ENCODE results near the gene SHB. TPM values are rescaled to one million over a fixed set of nuclear protein-coding genes. Genes with fewer than 3 reads are reported as not detected.
"Not testable (repeated sequence)": the region's sequence is repeated elsewhere in the genome, so short reads cannot be mapped to it uniquely, and the experiment has no call there.

The SHB gene
- total RNA-seq, 1 donor from 2014 or later, result 14.2 TPM

DNA sequence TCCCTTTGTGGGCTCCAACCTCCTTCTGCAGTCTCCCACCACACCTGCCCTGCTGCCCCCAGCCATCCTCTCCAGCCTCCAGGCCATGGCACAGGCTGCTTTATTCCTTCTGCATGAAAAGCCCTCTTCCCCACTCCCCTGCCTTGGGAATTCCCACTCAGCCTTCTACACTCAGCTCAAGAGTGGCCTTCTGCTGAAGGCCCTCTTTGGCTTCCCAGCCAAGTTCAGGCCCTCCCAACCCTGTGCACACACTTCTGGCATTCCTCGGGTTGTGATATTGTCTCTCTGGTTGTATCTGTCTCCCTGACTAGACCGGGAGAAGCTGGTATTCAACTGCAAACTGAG, 5.7 kb downstream of the SHB start:
- no peak for DNase-seq

DNA sequence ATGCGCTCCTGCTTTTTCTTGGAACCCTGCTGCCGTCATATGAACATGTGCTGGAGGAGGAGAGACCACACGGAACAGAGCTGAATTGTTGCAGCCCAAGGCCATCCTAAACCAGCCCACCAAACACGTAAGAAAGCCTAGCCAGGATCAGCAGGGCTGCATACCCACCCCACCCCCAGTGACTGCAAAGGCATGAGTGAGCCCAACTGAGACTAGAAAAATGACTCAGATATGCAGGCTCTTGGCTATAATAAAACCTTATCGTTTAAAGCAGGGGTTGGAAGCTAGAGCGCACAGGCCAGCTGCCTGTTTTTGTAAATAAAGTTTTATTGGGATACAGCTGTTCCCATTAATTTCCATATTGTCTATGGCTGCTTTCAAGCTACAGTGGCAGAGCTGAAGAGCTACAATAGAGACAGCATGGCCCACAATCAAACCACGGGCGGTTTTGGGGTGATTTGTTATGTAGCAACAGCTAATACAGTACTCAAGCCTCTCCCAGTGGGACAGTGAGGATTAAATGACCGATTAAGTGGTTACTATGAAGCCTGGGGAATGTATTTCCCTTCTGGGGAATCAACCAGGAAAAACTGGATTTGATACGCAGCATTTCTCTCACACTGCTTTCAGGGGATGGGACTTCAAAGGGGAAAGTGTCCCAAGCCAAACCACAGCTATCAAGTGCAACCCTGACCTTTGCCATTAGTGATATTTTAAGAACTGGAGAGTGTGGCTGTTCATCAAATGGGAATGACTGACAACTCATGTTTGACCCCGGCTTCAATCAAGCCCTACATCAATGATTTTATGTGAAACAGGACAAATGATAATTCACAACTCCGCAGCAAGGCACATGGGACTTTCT, 6.3 kb downstream of the SHB start:
- DNase-seq, result no peak

DNA sequence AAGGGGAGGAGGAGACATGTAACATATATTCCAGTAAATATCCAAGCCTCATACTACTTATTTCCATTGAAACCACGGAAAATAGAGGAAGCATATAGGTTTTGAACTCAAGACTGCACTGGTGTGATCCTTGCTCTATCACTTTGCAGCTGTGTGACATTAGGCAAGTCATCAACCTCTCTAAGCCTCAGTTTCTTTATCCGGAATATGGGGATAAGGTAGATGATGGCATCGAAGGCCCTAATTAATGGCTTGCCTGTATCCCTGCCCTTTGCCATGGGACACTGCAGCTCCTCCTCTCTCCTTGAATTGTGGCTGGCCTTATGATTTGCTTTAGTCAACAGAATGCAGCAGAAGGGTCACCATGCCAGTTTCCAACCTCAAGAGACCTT, 6.9 kb downstream of the SHB start:
- DNase-seq, result no peak

DNA sequence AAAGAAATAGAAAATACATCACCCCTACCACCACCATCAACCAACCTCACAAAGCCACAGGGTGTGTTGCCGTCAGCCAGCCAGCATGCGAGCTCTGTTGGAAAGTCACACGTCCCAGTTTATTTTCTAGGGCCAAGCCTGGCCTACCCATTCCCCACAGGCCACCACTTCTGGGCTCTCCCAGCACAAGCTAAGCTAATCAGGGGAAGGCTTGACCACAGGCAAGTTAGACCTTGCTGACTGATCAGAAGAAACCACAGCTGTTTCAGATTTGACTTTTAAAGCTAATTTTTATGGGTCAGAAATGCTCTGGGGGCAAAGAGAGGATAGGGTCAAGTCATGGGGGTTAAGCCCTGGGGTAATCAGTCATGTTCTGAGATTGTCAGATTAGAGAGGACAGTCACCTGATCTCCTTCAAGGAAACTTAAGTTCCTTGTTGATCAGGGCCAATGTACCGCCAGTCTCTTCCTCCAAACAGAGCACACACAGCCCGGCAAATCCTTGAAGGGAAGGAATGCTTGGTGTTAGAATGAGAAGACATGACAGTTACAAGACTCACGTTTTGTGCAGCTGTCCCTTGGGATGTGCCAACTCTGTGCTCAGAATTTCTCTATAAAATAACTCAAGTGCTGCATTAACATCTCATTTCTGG, 7.6 kb downstream of the SHB start:
- no peak for DNase-seq

DNA sequence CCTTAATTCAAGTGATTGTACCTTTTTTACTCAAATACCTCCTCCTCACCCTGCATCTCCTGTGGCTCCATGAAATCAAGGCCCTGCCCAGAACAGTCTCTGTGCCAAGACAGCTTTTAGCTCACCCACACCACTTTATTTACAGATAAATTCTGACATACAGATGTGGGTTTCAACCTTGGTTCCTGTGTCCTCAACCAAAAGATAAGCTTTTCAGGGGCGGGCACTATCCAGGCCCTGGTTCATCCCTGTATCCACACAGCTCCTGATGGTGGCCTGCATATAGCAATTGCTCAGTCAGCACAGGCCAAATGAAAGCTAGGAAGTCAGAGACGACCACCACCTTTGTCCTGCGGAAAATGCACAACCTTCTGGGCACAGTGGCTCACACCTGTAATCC, 8.3 kb downstream of the SHB start:
- no peak for DNase-seq

DNA sequence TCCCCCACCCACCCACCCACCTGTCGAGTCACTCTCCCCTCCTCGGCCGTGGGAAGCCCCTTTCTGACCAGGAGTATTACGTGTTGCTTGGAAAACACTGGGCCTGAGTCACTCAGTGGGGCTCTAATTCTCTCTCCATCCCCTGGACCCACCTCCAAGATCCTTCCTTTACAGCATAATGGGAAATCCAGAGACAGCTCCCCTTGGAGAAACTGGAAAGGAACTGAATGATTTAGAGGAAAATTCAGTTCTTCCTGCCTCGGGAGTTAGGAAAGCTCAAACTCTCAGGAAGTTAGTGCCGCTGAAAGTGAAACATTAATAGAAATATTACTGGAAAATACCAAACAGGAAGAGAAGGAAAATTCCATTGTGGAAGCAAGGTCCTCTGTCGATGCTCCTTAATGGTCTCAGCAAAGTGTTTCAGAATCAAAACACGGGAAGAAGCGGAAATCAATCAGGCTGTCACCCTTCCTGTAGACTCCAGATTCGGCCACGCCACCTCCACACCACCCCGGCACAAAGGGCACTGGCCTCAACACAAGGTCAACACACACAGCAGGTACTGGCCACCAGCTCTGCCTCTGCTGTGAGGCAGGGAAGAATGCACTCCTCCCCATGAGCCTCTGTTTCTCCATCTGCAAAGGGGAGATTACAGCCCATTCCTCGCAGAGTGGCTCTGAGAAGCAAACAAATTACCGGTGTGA, 9.6 kb downstream of the SHB start:
- DNase-seq, result no peak

DNA sequence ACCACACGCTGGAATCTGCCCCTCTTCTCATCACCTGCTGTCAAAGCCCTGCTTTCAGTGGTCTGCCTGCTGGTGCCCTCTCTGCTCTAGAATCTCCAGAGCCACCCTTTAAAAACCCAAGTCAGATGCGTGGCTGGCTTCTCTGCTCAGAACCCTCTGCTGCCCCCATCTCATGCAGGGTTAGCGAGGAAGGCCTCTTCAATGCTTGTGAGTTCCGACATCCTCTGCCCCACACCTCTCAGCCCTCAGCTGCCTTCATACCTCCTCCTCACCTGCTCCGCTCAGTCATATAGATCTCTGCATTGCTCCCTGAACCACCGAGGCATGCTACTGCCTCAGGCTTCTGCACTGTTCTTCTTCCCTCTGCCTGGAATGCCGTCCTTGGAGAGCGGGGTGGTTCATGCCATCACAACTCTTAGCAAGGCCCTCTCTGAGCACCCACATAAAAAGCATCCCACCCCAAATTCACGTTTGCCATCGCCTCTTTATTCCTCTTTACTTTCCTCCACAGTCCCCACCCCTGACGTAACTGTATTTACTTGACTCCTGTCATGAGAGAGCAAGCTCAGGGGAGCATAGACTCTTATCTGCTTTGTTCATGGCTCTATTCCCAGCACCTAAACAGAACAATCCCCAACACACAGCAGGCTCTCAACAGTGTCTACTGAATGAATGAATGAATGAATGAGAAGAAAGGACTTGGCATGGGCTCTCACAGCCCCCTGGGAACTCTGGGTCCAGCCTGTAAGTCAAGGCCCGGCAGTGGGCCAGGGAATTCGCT, 10.4 kb downstream of the SHB start:
- DNase-seq, result no peak

DNA sequence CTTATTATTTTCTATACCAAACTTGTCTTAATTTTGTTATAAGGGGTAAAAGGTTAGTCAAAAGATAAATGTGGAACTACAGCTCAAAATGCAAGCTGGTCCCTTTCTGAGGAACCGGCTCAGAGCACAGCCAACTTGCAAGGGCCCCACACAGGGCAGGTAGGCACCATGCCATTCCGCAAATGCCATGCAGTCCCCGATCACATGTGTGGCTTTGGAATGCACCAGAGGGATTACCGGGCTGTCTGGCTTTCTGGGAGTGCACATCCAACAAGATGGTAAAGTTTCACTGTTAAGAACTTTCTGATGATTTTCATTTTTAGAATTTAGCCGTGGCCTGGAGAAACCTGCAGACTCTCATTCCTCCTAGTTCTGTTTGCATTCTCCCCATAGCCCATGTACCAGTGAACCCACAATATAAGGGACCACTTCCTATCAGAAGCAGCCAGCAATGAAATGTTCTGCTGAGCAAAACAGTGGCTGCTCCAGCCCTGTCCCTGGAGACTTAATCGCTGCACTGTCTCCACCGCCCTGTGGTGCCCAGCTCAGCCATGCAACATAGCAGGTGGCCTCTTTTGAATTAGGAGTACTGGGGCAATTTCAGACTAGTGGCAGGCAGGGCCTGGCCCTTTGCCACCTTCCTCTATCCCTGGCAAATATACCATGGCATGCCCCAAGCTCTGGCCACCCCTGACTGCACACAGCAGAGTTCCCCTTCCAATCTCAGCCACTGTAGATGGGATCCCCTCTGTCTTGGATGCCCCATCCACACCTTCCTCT, 11.4 kb downstream of the SHB start:
- no peak for DNase-seq

DNA sequence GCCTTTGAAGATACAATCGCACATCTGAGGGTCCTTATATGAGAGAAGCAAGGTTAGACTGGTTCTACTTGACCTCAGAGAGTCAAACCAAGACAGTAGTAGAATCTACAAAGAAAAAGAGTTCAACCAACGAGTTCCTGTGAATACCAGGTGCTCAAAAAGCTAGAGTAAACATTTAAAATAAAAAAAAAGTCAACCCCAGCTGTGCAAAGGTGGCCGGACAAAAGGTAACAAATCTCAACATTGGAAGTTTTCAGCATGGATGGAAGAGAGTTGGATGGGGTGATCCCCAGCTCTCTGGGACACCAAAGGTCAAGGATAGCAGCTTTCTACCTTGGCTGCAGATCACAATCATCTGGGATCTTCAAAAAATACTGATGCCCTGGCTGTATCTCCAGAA, 14.4 kb downstream of the SHB start:
- no peak for DNase-seq

DNA sequence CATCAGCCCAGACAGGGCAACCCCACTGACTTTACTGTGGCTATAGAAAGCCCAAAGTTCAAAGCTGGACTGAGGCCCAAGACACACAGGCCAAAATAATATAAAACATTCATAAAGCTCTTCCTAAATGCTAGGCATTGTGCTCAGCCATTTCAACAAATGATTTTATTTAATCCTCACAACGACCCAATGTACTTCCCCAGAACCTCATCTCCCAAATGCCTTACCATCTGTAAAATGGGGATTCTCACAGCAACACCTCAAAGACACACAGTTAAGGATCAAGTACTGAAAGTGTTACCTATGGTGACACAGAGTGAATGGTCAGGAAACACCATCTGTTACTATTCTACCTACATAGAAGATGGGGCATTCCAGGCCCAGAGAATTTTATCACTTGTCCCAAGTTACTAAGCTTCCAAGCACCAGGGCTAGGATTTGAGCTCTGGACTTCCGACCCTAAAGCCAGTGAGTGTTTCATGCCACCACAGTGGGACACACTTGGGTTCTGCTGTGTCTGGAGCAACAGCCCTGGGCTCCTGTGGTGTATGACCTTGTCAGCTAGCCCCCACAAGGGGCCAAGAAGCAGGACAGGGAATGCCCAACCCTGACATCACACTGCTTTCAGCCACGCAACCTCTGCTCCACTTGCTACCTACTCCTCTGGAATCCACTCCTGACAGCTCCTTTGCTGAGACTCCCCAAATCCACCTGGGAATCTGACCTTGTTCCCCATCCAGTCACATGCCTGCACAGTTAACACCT, 15.1 kb downstream of the SHB start:
- DNase-seq, result no peak

DNA sequence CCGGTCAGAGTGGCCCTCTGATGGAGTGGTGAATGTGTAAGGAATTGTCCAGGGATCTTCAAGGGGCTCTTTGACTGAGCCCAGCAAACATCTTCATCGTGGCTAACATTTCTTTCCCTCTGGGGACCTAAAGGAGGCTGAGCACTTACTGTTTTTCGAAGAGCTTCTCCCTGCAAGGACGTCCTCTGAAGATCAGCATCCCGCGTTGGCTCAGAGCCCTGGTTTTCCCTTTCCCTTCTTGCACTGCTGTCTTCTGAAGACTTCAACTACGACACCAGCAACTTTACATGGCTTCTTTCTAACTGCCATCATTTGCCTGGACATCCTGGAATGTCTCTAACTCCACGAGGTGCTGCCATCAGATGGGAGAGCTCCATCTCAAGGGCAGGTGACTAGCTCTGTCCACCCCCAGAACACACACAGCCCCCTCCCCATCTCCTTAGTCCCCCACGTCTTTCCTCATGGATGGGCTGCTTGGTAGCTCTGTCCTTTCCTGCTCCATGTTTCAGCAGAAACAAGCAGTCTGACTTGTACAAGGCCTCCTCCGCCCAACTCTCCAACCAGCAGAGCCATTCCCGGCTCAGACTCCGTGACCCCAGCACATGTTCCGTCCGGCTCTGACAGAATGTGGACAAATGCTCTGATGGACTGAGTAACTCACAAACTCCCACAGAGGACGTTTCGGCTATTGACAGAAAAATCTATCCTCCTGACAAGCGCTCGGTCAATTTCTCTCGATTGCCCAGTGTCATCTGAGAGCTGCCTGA, 17.1 kb downstream of the SHB start:
- no peak for DNase-seq

DNA sequence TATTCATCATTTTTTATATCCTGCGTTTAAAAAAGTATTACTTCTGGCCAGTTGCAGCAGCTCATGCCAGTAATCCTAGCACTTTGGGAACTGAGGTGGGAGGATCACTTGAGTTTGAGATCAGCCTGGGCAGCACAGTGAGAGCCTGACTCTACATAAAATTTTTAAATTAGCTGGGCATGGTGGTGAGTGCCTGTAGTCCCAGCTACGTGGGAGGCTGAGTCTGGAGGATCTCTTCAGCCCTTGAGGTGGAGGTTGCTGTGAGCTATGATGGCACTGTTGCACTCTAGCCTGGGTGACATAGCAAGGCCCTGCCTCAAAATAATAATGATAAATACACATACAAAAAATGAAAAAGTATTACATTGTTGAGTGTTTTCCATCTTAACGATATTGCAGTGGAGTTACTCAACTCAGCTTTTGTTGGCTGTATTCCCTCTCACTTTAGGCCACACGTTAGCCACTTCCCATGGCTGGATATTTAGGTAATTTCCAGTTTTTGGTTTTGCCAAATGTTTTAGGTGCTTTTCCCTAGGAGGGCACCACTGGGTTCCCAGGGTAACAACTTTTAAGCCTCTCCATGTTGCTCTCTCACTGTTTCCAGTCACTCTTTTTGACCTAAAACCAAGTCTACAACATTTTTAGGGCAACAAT, 20.6 kb downstream of the SHB start:
- no peak for DNase-seq

DNA sequence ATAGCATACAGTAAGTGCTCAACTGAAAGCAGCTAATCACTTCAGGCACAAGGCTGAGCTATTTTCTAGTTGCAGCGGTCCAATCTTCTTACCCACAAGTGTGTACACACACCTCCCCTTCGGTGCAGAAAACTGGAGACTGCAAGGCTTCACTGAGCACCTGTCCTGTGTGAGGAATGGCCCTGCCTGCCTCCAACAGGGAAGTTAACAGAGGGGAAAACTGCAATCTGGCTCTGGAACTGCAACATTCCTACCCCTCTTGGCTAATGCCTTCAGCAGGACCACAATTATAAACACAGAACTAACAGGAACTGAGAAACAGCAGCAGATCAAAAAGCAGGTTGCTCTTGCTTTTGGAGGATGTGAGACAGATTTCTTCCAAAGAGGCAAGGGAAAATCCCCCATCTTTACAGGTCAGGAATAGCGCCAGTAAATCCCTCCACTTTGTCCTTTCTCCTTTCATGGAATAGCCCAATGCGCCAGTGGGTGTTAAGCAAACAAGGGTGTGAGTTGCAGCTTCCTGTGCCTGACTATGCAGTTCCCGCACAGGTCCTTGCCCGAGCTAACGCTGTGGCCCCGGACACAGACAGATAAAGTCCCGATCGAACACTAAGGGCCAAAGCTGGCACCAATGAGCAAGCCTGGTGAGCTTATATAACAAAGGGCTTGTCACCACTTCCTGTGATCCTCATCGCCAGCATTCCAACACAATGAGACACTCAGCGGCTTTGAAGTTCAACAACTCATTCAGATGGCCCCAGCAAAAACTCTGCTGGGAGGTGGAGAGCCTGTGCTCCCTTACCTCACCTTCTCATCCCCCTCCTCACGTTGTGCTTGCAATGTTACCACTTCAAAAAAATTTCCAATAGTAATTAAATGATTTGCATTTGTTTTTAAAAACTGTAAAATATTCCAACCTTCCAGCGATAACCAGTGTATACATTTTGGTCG, 21.5 kb downstream of the SHB start:
- peak; percentile 24 for DNase-seq

DNA sequence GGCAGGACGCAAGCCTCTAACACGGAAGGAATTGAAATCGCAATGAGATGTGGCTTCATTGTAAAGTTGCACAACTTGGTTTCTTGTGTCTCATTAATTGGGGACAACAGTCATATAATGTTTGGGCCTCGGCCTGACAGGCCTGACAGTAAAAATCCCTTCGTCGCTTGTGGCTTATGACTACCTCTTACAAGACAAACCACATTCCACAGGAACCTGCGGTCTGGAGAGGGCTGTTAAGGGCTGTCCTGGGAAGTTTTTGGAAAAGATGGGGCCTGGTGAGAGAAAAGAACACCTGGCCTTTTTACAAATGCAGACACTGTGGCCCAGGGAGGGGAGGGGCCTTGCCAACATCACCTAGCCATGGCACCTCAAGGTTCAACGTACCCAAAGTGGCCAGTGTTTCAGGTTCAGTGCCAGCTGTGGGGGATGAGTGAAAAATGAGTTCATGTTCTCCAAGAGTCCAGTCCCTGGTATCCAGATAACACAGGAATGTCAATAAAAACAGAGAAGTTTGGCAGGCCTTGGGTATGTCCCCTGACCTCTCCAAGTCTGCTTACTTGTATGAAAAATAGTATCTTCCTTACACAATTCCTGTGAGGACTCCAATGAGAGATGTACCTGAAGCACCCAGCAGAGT, 22.2 kb downstream of the SHB start:
- DNase-seq, result no peak

DNA sequence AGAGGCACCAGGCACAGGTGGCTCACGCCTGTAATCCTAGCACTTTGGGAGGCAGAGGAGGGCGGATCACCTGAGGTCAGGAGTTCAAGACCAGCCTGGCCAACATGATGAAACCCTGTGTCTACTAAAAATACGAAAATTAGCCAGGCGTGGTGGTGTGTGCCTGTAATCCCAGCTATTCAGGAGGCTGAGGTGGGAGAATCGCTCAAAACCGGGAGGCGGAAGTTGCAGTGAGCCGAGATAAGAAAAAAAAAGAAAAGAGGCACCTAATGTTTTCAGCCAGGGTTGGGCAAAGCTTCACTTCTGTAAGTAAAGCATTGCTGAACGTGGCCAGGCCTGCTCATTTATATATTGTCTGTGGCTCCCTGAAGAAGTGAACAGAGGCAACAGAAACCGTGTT, 23.1 kb downstream of the SHB start:
- not testable (repeated sequence) for DNase-seq

DNA sequence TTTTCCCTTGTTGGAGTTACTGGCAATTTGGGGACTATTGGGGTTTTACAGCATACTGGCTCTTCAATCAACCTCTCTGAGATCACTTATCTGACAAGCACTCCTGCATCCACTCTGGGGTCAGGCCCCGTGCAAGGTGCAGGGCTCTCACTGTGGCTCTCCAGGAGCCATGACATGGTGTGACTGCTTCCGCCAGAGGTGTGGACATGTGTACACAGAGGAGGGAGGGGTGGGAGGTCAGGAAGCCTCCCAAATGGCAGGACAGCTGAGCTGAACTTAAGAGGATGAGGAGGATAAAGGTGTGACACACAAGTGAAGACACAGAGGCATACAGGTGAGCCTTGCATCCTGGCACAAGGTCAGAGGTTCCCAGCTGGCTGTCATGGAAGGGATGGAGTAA, 24.3 kb downstream of the SHB start:
- DNase-seq, result no peak

DNA sequence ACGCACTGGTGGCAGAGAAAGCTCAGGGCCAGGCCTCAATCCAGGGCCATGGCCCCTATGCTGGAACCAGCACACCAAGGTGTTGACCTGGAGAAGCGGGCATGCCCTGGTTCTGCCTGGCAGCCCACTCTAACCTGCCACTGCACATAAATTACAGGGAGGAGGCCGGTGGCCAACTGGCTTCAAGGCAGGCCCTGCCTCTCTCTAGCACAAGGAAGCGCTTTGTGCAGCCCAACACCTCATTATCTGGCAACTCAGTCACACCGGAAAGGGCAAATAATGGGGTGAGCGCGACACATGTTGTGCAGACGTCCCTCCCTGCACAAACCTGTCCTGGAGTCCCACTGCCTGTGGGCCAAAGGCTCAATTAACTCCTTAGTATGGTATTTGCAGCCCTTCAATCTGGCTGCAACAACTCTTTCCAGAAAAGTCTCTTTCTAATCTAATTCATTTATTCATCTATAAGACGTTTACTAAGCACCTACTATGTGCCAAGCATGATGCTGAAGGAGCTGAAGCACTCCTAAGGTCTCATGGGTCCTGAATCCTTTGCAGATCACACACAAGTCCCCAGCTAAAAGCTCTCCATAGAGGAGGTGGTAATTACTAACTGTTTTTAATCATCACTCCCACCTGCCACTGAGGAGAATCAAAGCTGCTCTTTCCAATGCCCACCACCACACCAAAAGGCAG, 24.9 kb downstream of the SHB start:
- no peak for DNase-seq

Measured in occipital lobe (tissue), 2 donors.